Stromal cell of bone marrow (primary cell): ENCODE measurements around the gene TBK1.

Source experiments
- DNase-seq: peaks from one replicate; pipeline ENCODE4 v3.0.0-alpha.2; 2012; ENCODE audit warnings: low read depth

TBK1 gene

DNA sequence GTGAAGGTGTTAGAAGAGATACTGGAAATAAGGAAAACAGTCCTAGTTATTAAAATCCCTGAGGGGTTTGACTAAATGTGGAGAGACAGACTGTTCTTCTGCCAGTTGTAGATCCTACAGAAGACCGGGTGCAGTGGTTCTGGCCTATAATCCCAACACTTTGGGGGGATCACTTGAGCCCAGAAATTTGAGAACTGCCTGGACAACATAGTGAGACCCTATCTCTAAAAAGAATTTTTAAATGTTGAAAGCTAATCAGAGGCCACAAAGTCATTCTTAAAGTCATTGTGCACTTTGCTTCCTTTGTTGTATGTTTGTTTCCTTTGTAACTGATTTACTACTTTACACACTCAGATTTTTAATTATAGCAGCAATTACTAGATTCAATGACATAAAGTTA is 97.2 kb downstream of the TBK1 start:
- no peak for DNase-seq

DNA sequence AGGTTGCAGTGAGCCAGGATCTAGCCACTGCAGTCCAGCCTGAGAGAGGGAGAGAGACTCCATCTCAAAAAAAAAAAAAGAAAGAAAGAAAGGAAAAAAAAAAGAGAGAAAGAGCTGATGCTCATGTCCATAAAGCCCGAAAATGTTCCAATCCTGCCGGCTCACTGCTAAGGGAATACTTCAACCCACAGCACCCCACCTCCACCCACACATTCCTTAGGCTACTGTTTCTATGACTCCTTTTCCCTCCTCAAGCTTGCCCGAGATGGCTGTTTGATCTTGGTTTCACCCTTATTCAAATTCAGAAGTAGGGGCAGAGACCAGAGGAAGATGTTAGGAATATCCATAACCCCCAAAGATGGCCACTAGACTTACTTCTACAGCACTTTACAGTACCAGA is 98.8 kb downstream of the TBK1 start:
- no peak for DNase-seq

DNA sequence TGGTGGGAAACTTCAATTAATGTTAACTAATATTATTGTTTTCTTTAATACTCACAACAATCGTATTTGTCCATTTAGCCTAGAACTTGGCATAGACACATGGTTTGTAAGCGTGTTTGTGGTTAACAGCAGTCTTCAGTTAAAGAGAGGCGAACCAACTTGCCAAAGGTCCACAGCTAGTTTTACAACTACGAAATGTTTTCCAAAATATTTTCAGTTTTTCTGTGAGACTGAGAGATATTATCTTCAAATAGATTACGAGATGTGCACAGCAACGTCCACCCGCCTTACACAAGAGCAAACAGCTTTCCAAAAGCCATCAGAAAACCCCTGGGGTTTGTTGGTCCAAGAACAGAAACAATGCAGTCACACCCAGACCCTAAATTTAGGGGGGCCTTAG is 99.8 kb downstream of the TBK1 start:
- DNase-seq = no peak
